ENCODE data around the gene CACNA1C.
"Not testable (repeated sequence)": the region's sequence is repeated elsewhere in the genome, so short reads cannot be mapped to it uniquely, and the experiment has no call there.

The CACNA1C gene

GRCh38 chr12:2076728-2077127 lies 23.9 kb downstream of the CACNA1C start:
- no peak for DNase-seq

GRCh38 chr12:2080604-2081003 lies 27.8 kb downstream of the CACNA1C start:
- no peak for DNase-seq

- no peak for DNase-seq
Observed at GRCh38 chr12:2082321-2082720, 29.5 kb downstream of the CACNA1C start.

GRCh38 chr12:2083008-2083407 lies 30.2 kb downstream of the CACNA1C start:
- DNase-seq = no peak

GRCh38 chr12:2083561-2083960 lies 30.8 kb downstream of the CACNA1C start:
- DNase-seq = no peak

- DNase-seq = no peak
Observed at GRCh38 chr12:2084553-2085296, 31.9 kb downstream of the CACNA1C start.

- DNase-seq = no peak
Observed at GRCh38 chr12:2092354-2092753, 39.6 kb downstream of the CACNA1C start.

- no peak for DNase-seq
Observed at GRCh38 chr12:2092890-2093289, 40.1 kb downstream of the CACNA1C start.

GRCh38 chr12:2094597-2094996 lies 41.8 kb downstream of the CACNA1C start:
- DNase-seq = no peak

GRCh38 chr12:2095878-2096277 lies 43.1 kb downstream of the CACNA1C start:
- no peak for DNase-seq

GRCh38 chr12:2097617-2098016 lies 44.8 kb downstream of the CACNA1C start:
- DNase-seq = no peak

GRCh38 chr12:2098852-2099251 lies 46.1 kb downstream of the CACNA1C start:
- DNase-seq = no peak

- DNase-seq = no peak
Observed at GRCh38 chr12:2099595-2099994, 46.8 kb downstream of the CACNA1C start.

GRCh38 chr12:2101359-2101758 lies 48.6 kb downstream of the CACNA1C start:
- DNase-seq = no peak

GRCh38 chr12:2101771-2102170 lies 49.0 kb downstream of the CACNA1C start:
- no peak for DNase-seq

- not testable (repeated sequence) for DNase-seq
Observed at GRCh38 chr12:2102736-2103135, 49.9 kb downstream of the CACNA1C start.

GRCh38 chr12:2105387-2105786 lies 52.6 kb downstream of the CACNA1C start:
- DNase-seq = not testable (repeated sequence)

GRCh38 chr12:2108166-2108565 lies 55.4 kb downstream of the CACNA1C start:
- DNase-seq = no peak

GRCh38 chr12:2108975-2109671 lies 56.3 kb downstream of the CACNA1C start:
- DNase-seq = no peak

GRCh38 chr12:2110127-2110526 lies 57.3 kb downstream of the CACNA1C start:
- no peak for DNase-seq

- DNase-seq = no peak
Observed at GRCh38 chr12:2110849-2111566, 58.2 kb downstream of the CACNA1C start.

GRCh38 chr12:2111826-2112225 lies 59.0 kb downstream of the CACNA1C start:
- no peak for DNase-seq

GRCh38 chr12:2112401-2112800 lies 59.6 kb downstream of the CACNA1C start:
- no peak for DNase-seq
